PFSK-1 (cell line): Measurements from ENCODE around the gene NLN.

Experiments
- FOXP2 ChIP-seq: optimal IDR thresholded peaks from 2 replicates; pipeline ENCODE3; 2011; ENCODE audit warnings: borderline replicate concordance, control low read depth, inconsistent platforms; ENCODE audit not compliant: insufficient read depth; ENCODE audit errors: extremely low read length, extremely low read depth
- POLR2AphosphoS5 ChIP-seq: IDR thresholded peaks from 2 replicates; pipeline ENCODE4 v1.6.1; 2012; ENCODE audit warnings: low read depth, mild to moderate bottlenecking, control low read depth, low read length, moderate library complexity
- REST ChIP-seq, 2 experiments: IDR thresholded peaks; 2 replicates each; pipeline versions ENCODE4 v1.6.1 to v1.8.0; 2011 to 2012; ENCODE audit warnings: low read depth in 2 of 2, low read length in 2 of 2, control low read depth in 1 of 2, inconsistent platforms in 1 of 2, mild to moderate bottlenecking in 1 of 2, moderate library complexity in 1 of 2; ENCODE audit not compliant: insufficient read depth in 1 of 2
- SIN3A ChIP-seq: IDR thresholded peaks from 2 replicates; pipeline ENCODE4 v1.6.1; 2012; ENCODE audit warnings: mild to moderate bottlenecking, low read length, moderate library complexity, borderline replicate concordance; ENCODE audit not compliant: insufficient read depth
- TAF1 ChIP-seq: IDR thresholded peaks from 2 replicates; pipeline ENCODE4 v1.6.1; 2012; ENCODE audit warnings: low read length, control low read depth, borderline replicate concordance; ENCODE audit not compliant: insufficient read depth

Gene NLN

GRCh38 chr5:65704621-65705239 is 17.3 kb upstream of the NLN start:
- TF ChIP-seq SIN3A (no peak), REST (IDR thresholded peaks at IDR 0.05; ENCODE audit: insufficient read depth in 1 of 2, low read depth in 2 of 2, low read length in 2 of 2) (no peak), TAF1 (no peak), POLR2AphosphoS5 (no peak), FOXP2 (no peak)

- TF ChIP-seq FOXP2 = no peak
- no peak for TF ChIP-seq SIN3A
- TF ChIP-seq TAF1 = no peak
- TF ChIP-seq POLR2AphosphoS5 = no peak
- no peak for TF ChIP-seq REST (IDR thresholded peaks at IDR 0.05; ENCODE audit: insufficient read depth in 1 of 2, low read depth in 2 of 2, low read length in 2 of 2)
Observed at GRCh38 chr5:65707663-65708062, 14.3 kb upstream of the NLN start.

GRCh38 chr5:65708145-65708544 is 13.9 kb upstream of the NLN start:
- TF ChIP-seq POLR2AphosphoS5 (no peak), FOXP2 (no peak), SIN3A (no peak), TAF1 (no peak), REST (IDR thresholded peaks at IDR 0.05; ENCODE audit: insufficient read depth in 1 of 2, low read depth in 2 of 2, low read length in 2 of 2) (no peak)

GRCh38 chr5:65718576-65719310 is 3.3 kb upstream of the NLN start:
- TF ChIP-seq SIN3A (no peak), REST (IDR thresholded peaks at IDR 0.05; ENCODE audit: insufficient read depth in 1 of 2, low read depth in 2 of 2, low read length in 2 of 2) (no peak), TAF1 (no peak), FOXP2 (no peak), POLR2AphosphoS5 (no peak)
